HepG2 (cell line): Measurements from ENCODE around the gene KHK. TPM values are rescaled to one million over a fixed set of nuclear protein-coding genes. Genes with fewer than 3 reads are reported as not detected.
A peak's percentile ranks its signal among the peaks of the same experiment; 100 is the strongest.

Source experiments
- BORCS8-MEF2B ChIP-seq: sonication (generic); formaldehyde crosslinking; IDR thresholded peaks from 2 replicates; pipeline ENCODE4 v1.8.0; 2022; ENCODE audit warnings: mild to moderate bottlenecking, missing genetic modification reagents
- BRD4 ChIP-seq: sonication (generic); formaldehyde crosslinking; IDR thresholded peaks from 2 replicates; pipeline ENCODE4 v1.4.0; 2020; ENCODE audit warnings: missing genetic modification reagents
- HNRNPLL ChIP-seq: fragments of 200-400 bp; formaldehyde crosslinking; IDR thresholded peaks from 2 replicates; pipeline ENCODE4 v1.6.1; 2017; ENCODE audit warnings: mild to moderate bottlenecking, low read depth, low read length; ENCODE audit not compliant: poor library complexity, severe bottlenecking
- MAZ ChIP-seq, 2 experiments: sonication (generic) in 1 of 2; formaldehyde crosslinking in 1 of 2; IDR thresholded peaks; 2 replicates each; pipeline versions ENCODE4 v1.5.0 to v1.6.1; 2012 to 2020; ENCODE audit warnings: low read depth in 2 of 2, mild to moderate bottlenecking in 2 of 2, borderline replicate concordance in 1 of 2, improper control_type of control experiment in 1 of 2, low read length in 1 of 2, missing genetic modification reagents in 1 of 2, moderate library complexity in 1 of 2
- MZF1 ChIP-seq: sonication (generic); formaldehyde crosslinking; IDR thresholded peaks from 2 replicates; pipeline ENCODE4 v1.8.1; 2023; ENCODE audit warnings: mild to moderate bottlenecking, missing genetic modification reagents, borderline replicate concordance
- NCOA1 ChIP-seq: sonication (generic); formaldehyde crosslinking; IDR thresholded peaks from 2 replicates; pipeline ENCODE4 v1.9.0; 2021; ENCODE audit warnings: missing genetic modification reagents
- PRPF4 ChIP-seq: fragments of 200-400 bp; formaldehyde crosslinking; IDR thresholded peaks from 2 replicates; pipeline ENCODE4 v1.6.1; 2016; ENCODE audit warnings: low read length, low read depth; ENCODE audit not compliant: poor library complexity, severe bottlenecking
- RELA ChIP-seq: sonication (generic); formaldehyde crosslinking; IDR thresholded peaks from 2 replicates; pipeline ENCODE4 v1.4.0; 2020; ENCODE audit warnings: missing genetic modification reagents
- SNAPC2 ChIP-seq: sonication (generic); formaldehyde crosslinking; IDR thresholded peaks from 2 replicates; pipeline ENCODE4 v1.8.1; 2022; ENCODE audit warnings: mild to moderate bottlenecking, missing genetic modification reagents
- SPEN ChIP-seq: sonication (generic); formaldehyde crosslinking; IDR thresholded peaks from 2 replicates; pipeline ENCODE4 v1.5.1; 2020; ENCODE audit warnings: low read depth, mild to moderate bottlenecking, missing genetic modification reagents
- THAP9 ChIP-seq: sonication (generic); formaldehyde crosslinking; IDR thresholded peaks from 2 replicates; pipeline ENCODE4; 2020; ENCODE audit warnings: missing genetic modification reagents, mild to moderate bottlenecking, borderline replicate concordance
- ZMYM3 ChIP-seq: sonication (generic); formaldehyde crosslinking; IDR thresholded peaks from 2 replicates; pipeline ENCODE4 v1.5.1; 2020; ENCODE audit warnings: mild to moderate bottlenecking, missing genetic modification reagents
- ZNF274 ChIP-seq: sonication (generic); formaldehyde crosslinking; IDR thresholded peaks from 2 replicates; pipeline ENCODE4 v1.5.1; 2020; ENCODE audit warnings: mild to moderate bottlenecking, missing genetic modification reagents
- ZNF501 ChIP-seq: sonication (generic); formaldehyde crosslinking; IDR thresholded peaks from 2 replicates; pipeline ENCODE4 v1.5.1; 2020; ENCODE audit warnings: mild to moderate bottlenecking, moderate library complexity, missing genetic modification reagents
- ZNF709 ChIP-seq: sonication (generic); formaldehyde crosslinking; IDR thresholded peaks from 2 replicates; pipeline ENCODE4 v1.5.0; 2020; ENCODE audit warnings: mild to moderate bottlenecking, missing genetic modification reagents
- polyA plus RNA-seq, 8 experiments: library from polyadenylated mRNA; depleted of rRNA in 3 of 8; stranded (reverse) in 7 of 8; unstranded in 1 of 8; fragments of >200 nt; fragmentation: Illumina TruSeq in 4 of 8; extraction: Trizol in 4 of 8; gene quantifications; 2 replicates each; pipeline versions ENCODE4 v1.2.1 to v1.2.3, GENCODE V29; 2011 to 2016; ENCODE audit warnings: low read depth in 4 of 8, missing spikeins in 1 of 8, mixed read lengths in 1 of 8; ENCODE audit not compliant: insufficient read depth in 1 of 8
- total RNA-seq, 5 experiments: library from RNA; depleted of rRNA; stranded (reverse); fragments of >200 nt; fragmentation: Illumina TruSeq; extraction: Trizol; gene quantifications; 2 replicates each; pipeline ENCODE4 v1.2.3, GENCODE V29; 2016; ENCODE audit warnings: low read depth in 1 of 5
- TF ChIP-seq, protein P1 (sequence below): sonication (generic); formaldehyde crosslinking; IDR thresholded peaks from 2 replicates; pipeline ENCODE4 v1.8.0; 2022; ENCODE audit warnings: mild to moderate bottlenecking, missing genetic modification reagents, moderate library complexity

KHK gene
- total and polyA plus RNA-seq, 2 of the 13 experiments (the other 11 are each of a cell fraction or from before 2014, with no cell fraction given), result 40.9 to 99.2 TPM

DNA sequence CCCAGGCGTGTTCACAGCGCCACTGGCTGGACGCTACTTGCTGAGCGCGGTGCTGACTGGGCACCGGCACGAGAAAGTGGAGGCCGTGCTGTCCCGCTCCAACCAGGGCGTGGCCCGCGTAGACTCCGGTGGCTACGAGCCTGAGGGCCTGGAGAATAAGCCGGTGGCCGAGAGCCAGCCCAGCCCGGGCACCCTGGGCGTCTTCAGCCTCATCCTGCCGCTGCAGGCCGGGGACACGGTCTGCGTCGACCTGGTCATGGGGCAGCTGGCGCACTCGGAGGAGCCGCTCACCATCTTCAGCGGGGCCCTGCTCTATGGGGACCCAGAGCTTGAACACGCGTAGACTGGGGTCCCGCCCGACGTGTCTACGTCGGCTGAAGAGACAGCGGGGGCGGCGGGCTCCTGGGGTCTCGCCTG, 891 bp upstream of the KHK start (continued):
- TF ChIP-seq THAP9 (CRISPR knock-in tag), result 0 out of 2 replicates have a peak, but pooled peaks have one; percentile 3
- TF ChIP-seq ZNF501 (CRISPR knock-in tag), result no peak
- no peak for TF ChIP-seq SNAPC2 (CRISPR knock-in tag)
- peak; percentile 81 for TF ChIP-seq HNRNPLL
- peak; percentile 92; the same call in 1 of the 2 replicates for TF ChIP-seq MZF1 (CRISPR knock-in tag)
- TF ChIP-seq MAZ (IDR thresholded peaks at IDR 0.05; ENCODE audit: borderline replicate concordance, low read depth, low read length), result no peak
- TF ChIP-seq MAZ (CRISPR knock-in tag; IDR thresholded peaks at IDR 0.05; ENCODE audit: low read depth), result peak; percentile 30; the same call in 1 of the 2 replicates
- TF ChIP-seq PRPF4, result peak; percentile 55
- peak; percentile 60; the same call in 1 of the 2 replicates for TF ChIP-seq NCOA1 (CRISPR knock-in tag)
- peak; percentile 34; the same call in 1 of the 2 replicates for TF ChIP-seq ZMYM3 (CRISPR knock-in tag)
- TF ChIP-seq BRD4 (CRISPR knock-in tag), result peak; percentile 52; the same call in 1 of the 2 replicates
- TF ChIP-seq, protein P1, sequence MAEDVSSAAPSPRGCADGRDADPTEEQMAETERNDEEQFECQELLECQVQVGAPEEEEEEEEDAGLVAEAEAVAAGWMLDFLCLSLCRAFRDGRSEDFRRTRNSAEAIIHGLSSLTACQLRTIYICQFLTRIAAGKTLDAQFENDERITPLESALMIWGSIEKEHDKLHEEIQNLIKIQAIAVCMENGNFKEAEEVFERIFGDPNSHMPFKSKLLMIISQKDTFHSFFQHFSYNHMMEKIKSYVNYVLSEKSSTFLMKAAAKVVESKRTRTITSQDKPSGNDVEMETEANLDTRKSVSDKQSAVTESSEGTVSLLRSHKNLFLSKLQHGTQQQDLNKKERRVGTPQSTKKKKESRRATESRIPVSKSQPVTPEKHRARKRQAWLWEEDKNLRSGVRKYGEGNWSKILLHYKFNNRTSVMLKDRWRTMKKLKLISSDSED (CRISPR knock-in tag), result no peak
- TF ChIP-seq ZNF709 (CRISPR knock-in tag), result peak; percentile 58; the same call in 1 of the 2 replicates
- TF ChIP-seq ZNF274 (CRISPR knock-in tag), result 0 out of 2 replicates have a peak, but pooled peaks have one; percentile 3
- peak; percentile 62; the same call in 1 of the 2 replicates for TF ChIP-seq SPEN (CRISPR knock-in tag)
- 0 out of 2 replicates have a peak, but pooled peaks have one; percentile 33 for TF ChIP-seq BORCS8-MEF2B (CRISPR knock-in tag)
- TF ChIP-seq RELA (CRISPR knock-in tag), result 0 out of 2 replicates have a peak, but pooled peaks have one; percentile 5
